ENCODE measurements around the gene HNRNPF.

GRCh38 chr10:43410345-43410744, 1.4 kb upstream of the HNRNPF start:
- TF ChIP-seq, protein P1, sequence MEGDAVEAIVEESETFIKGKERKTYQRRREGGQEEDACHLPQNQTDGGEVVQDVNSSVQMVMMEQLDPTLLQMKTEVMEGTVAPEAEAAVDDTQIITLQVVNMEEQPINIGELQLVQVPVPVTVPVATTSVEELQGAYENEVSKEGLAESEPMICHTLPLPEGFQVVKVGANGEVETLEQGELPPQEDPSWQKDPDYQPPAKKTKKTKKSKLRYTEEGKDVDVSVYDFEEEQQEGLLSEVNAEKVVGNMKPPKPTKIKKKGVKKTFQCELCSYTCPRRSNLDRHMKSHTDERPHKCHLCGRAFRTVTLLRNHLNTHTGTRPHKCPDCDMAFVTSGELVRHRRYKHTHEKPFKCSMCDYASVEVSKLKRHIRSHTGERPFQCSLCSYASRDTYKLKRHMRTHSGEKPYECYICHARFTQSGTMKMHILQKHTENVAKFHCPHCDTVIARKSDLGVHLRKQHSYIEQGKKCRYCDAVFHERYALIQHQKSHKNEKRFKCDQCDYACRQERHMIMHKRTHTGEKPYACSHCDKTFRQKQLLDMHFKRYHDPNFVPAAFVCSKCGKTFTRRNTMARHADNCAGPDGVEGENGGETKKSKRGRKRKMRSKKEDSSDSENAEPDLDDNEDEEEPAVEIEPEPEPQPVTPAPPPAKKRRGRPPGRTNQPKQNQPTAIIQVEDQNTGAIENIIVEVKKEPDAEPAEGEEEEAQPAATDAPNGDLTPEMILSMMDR (IDR thresholded peaks at IDR 0.05; ENCODE audit: low read depth, low read length, poor library complexity, severe bottlenecking): no peak
- TF ChIP-seq EZH2phosphoT487 (IDR thresholded peaks at IDR 0.05; ENCODE audit: borderline replicate concordance, low read length): no peak

Data from DOHH2 (cell line).